Measurements from ENCODE around the gene PTDSS2.

The PTDSS2 gene

GRCh38 chr11:428295-428694, 21.8 kb upstream of the PTDSS2 start:
- no peak for TF ChIP-seq CTCF (IDR thresholded peaks at IDR 0.05; ENCODE audit: low read depth, low read length)
- H3K4me3 ChIP-seq (replicated peaks in 1 of 2; ENCODE audit: low read depth in 2 of 2, low read length in 2 of 2): no peak overlapping the region
- no peak for DNase-seq (ENCODE audit: low read depth in 2 of 2)

GRCh38 chr11:429391-429790, 20.7 kb upstream of the PTDSS2 start:
- DNase-seq (ENCODE audit: low read depth in 2 of 2): no peak

GRCh38 chr11:429931-430456, 20.1 kb upstream of the PTDSS2 start:
- no peak for TF ChIP-seq CTCF (IDR thresholded peaks at IDR 0.05; ENCODE audit: low read depth, low read length)
- no peak overlapping the region for H3K4me3 ChIP-seq (replicated peaks in 1 of 2; ENCODE audit: low read depth in 2 of 2, low read length in 2 of 2)
- DNase-seq (ENCODE audit: low read depth in 2 of 2): no peak

More at GRCh38 chr11:429391-429790, 20.7 kb upstream of the PTDSS2 start:
- no peak overlapping the region for H3K4me3 ChIP-seq (replicated peaks in 1 of 2; ENCODE audit: low read depth in 2 of 2, low read length in 2 of 2)
- no peak for TF ChIP-seq CTCF (IDR thresholded peaks at IDR 0.05; ENCODE audit: low read depth, low read length)

GRCh38 chr11:431921-432320, 18.2 kb upstream of the PTDSS2 start:
- no peak overlapping the region for H3K4me3 ChIP-seq (replicated peaks in 1 of 2; ENCODE audit: low read depth in 2 of 2, low read length in 2 of 2)
- DNase-seq (ENCODE audit: low read depth in 2 of 2): no peak
- no peak for TF ChIP-seq CTCF (IDR thresholded peaks at IDR 0.05; ENCODE audit: low read depth, low read length)

- H3K4me3 ChIP-seq (replicated peaks in 1 of 2; ENCODE audit: low read depth in 2 of 2, low read length in 2 of 2): no peak overlapping the region
- no peak for DNase-seq (ENCODE audit: low read depth in 2 of 2)
Measured at GRCh38 chr11:432501-433100, 17.5 kb upstream of the PTDSS2 start.

GRCh38 chr11:433111-433510, 17.0 kb upstream of the PTDSS2 start:
- TF ChIP-seq CTCF (IDR thresholded peaks at IDR 0.05; ENCODE audit: low read depth, low read length): no peak
- no peak for DNase-seq (ENCODE audit: low read depth in 2 of 2)
- no peak overlapping the region for H3K4me3 ChIP-seq (replicated peaks in 1 of 2; ENCODE audit: low read depth in 2 of 2, low read length in 2 of 2)

More at GRCh38 chr11:432501-433100, 17.5 kb upstream of the PTDSS2 start:
- no peak for TF ChIP-seq CTCF (IDR thresholded peaks at IDR 0.05; ENCODE audit: low read depth, low read length)

GRCh38 chr11:433641-434040, 16.4 kb upstream of the PTDSS2 start:
- TF ChIP-seq CTCF (IDR thresholded peaks at IDR 0.05; ENCODE audit: low read depth, low read length): no peak
- no peak for DNase-seq (ENCODE audit: low read depth in 2 of 2)
- H3K4me3 ChIP-seq (replicated peaks in 1 of 2; ENCODE audit: low read depth in 2 of 2, low read length in 2 of 2): no peak overlapping the region

All from cardiac fibroblast (primary cell).